ENCODE results near the gene SFXN2.
A peak's percentile ranks its signal among the peaks of the same experiment; 100 is the strongest.

Gene SFXN2

DNA sequence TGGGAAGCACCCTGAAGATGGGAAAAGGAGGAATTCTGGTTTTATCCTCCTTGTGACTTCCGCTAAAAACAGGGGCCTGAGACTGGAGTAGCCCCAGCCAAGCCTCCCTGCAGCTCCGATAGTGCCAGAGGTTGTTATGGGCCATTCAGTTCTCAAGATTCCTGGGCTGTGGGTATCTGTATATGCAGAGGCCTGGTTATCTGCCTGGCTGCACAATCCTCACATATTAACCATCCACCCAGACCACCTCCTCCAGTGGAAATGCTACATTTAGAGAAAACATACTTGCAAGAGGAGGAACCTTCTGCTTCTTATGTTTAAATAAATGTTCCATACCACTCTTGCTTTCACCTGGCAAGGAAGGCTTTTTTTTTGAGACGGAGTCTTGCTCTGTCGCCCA lies 34.8 kb upstream of the SFXN2 start:
- H2AFZ ChIP-seq, result no peak overlapping the region
- peaks cover 53% of the 10 kb centered on the region for H3K4me1 ChIP-seq
- no peaks in the 10 kb centered on the region for H3K27me3 ChIP-seq (ENCODE audit: control insufficient read depth, insufficient read depth, low read length)
- peaks cover 4% of the 10 kb centered on the region for H3K79me2 ChIP-seq
- peak overlapping the region; percentile 85 for H3K27ac ChIP-seq
- no peak overlapping the region for H3K4me3 ChIP-seq (ENCODE audit: low read depth, low read length)
- no peak overlapping the region for H3K9ac ChIP-seq
- H3K9me3 ChIP-seq (ENCODE audit: control insufficient read depth, low read length), result no peaks in the 10 kb centered on the region
- TF ChIP-seq, protein P1, sequence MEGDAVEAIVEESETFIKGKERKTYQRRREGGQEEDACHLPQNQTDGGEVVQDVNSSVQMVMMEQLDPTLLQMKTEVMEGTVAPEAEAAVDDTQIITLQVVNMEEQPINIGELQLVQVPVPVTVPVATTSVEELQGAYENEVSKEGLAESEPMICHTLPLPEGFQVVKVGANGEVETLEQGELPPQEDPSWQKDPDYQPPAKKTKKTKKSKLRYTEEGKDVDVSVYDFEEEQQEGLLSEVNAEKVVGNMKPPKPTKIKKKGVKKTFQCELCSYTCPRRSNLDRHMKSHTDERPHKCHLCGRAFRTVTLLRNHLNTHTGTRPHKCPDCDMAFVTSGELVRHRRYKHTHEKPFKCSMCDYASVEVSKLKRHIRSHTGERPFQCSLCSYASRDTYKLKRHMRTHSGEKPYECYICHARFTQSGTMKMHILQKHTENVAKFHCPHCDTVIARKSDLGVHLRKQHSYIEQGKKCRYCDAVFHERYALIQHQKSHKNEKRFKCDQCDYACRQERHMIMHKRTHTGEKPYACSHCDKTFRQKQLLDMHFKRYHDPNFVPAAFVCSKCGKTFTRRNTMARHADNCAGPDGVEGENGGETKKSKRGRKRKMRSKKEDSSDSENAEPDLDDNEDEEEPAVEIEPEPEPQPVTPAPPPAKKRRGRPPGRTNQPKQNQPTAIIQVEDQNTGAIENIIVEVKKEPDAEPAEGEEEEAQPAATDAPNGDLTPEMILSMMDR (IDR thresholded peaks at IDR 0.05), result no peak
- H3K4me2 ChIP-seq (ENCODE audit: low read length), result no peak overlapping the region
- H3K36me3 ChIP-seq (ENCODE audit: control insufficient read depth, insufficient read depth, low read length), result no peaks in the 10 kb centered on the region

DNA sequence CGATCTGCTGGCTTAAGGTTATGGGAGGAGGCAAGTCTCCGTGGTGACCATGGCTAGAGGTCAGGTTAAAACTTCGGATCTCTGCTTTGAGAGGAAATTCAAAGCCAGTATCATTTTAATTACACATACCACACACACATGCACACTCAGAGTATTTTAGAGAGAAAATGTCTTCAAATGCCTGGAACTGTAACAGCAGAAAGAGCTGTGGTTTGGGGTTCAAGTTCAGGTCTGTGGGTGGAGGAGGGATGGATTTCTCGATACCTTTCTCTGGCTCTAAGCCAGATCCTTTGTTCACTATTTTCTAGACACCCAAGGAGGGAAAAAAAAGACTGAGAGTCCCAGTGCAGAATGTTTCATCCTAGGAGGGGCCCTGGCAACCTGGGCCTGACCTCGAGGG lies 32.7 kb upstream of the SFXN2 start:
- H3K4me2 ChIP-seq (ENCODE audit: low read length), result no peak overlapping the region
- no peaks in the 10 kb centered on the region for H3K36me3 ChIP-seq (ENCODE audit: control insufficient read depth, insufficient read depth, low read length)
- H3K9me3 ChIP-seq (ENCODE audit: control insufficient read depth, low read length), result no peaks in the 10 kb centered on the region
- no peak overlapping the region for H3K9ac ChIP-seq
- peaks cover 6% of the 10 kb centered on the region for H3K79me2 ChIP-seq
- no peaks in the 10 kb centered on the region for H3K27me3 ChIP-seq (ENCODE audit: control insufficient read depth, insufficient read depth, low read length)
- TF ChIP-seq, protein P1 (IDR thresholded peaks at IDR 0.05), result no peak
- H3K4me1 ChIP-seq, result peaks cover 38% of the 10 kb centered on the region
- H3K27ac ChIP-seq, result no peak overlapping the region
- H3K4me3 ChIP-seq (ENCODE audit: low read depth, low read length), result no peak overlapping the region
- H2AFZ ChIP-seq, result no peak overlapping the region

DNA sequence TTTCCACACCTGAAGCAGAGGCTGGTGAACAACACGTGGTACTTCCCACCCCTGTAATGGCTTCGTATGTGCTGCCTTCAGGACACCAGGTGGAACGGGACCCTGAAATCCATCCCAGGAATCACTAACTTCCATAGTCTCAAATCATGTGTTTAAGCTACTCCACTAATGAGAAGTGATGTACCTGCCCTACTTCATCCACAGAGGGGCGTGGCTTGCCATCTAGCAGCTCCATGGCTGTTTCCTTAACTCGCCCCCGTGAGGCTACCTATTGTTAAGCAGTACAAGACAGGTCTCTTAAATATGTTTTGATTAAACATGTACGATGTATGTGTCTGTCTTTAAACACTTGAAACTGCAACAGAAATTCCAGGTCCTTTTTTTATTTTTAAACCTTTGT lies 32.0 kb upstream of the SFXN2 start:
- H3K4me2 ChIP-seq (ENCODE audit: low read length), result no peak overlapping the region
- H3K4me3 ChIP-seq (ENCODE audit: low read depth, low read length), result no peak overlapping the region
- peaks cover 31% of the 10 kb centered on the region for H3K4me1 ChIP-seq
- TF ChIP-seq, protein P1 (IDR thresholded peaks at IDR 0.05), result no peak
- H3K27ac ChIP-seq, result peak overlapping the region; percentile 29
- H3K9me3 ChIP-seq (ENCODE audit: control insufficient read depth, low read length), result no peaks in the 10 kb centered on the region
- H2AFZ ChIP-seq, result no peak overlapping the region
- H3K9ac ChIP-seq, result no peak overlapping the region
- no peaks in the 10 kb centered on the region for H3K27me3 ChIP-seq (ENCODE audit: control insufficient read depth, insufficient read depth, low read length)
- H3K79me2 ChIP-seq, result peaks cover 10% of the 10 kb centered on the region
- no peaks in the 10 kb centered on the region for H3K36me3 ChIP-seq (ENCODE audit: control insufficient read depth, insufficient read depth, low read length)

DNA sequence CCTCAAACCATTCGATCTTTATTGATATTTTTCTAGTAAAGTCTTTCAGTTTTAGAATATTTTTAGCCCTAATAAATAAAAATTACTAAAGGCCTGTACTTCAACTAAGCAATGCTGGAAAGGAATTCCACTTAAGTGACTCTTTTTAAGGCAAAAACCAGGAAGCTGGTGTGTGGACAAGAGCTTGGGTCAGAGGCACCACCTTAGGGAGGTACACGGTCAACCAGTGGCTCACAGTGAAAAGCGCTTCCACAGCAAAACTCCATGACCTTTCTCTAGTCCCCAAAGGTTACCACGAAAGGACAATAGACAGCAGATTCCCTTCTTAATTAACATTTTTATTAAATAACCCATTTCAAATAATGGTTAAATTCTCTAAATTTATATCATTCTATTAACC lies 31.5 kb upstream of the SFXN2 start:
- TF ChIP-seq, protein P1 (IDR thresholded peaks at IDR 0.05), result no peak
- no peaks in the 10 kb centered on the region for H3K9me3 ChIP-seq (ENCODE audit: control insufficient read depth, low read length)
- no peaks in the 10 kb centered on the region for H3K36me3 ChIP-seq (ENCODE audit: control insufficient read depth, insufficient read depth, low read length)
- H3K27me3 ChIP-seq (ENCODE audit: control insufficient read depth, insufficient read depth, low read length), result no peaks in the 10 kb centered on the region
- no peak overlapping the region for H2AFZ ChIP-seq
- no peak overlapping the region for H3K4me2 ChIP-seq (ENCODE audit: low read length)
- H3K9ac ChIP-seq, result no peak overlapping the region
- no peak overlapping the region for H3K4me3 ChIP-seq (ENCODE audit: low read depth, low read length)
- peak overlapping the region; percentile 29 for H3K27ac ChIP-seq
- peaks cover 25% of the 10 kb centered on the region for H3K4me1 ChIP-seq
- peaks cover 10% of the 10 kb centered on the region for H3K79me2 ChIP-seq

DNA sequence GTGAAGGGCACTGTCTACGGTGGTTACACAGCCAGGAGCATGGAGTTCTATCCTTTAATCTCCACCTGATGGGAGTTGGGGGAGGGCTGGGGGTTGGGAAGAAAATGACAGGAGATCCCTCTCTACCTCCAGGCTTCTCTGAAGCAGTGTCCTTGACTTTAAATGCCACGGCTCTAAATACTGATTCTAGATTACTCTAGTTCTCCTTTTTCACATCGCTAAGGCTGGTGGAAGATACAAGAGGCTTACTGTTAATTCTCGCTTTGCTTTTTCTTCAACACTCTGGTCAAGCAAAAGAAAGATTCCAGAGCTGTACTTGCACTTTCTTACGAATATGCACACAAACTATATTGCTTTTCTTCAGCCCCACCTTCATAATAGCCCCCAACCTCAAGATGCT lies 30.7 kb upstream of the SFXN2 start:
- Histone ChIP-seq H3K27ac (peak overlapping the region; percentile 29), H3K36me3 (ENCODE audit: control insufficient read depth, insufficient read depth, low read length) (no peaks in the 10 kb centered on the region), H3K4me2 (ENCODE audit: low read length) (no peak overlapping the region), H2AFZ (peak overlapping the region; percentile 34), H3K27me3 (ENCODE audit: control insufficient read depth, insufficient read depth, low read length) (no peaks in the 10 kb centered on the region), H3K79me2 (peaks cover 10% of the 10 kb centered on the region), H3K4me3 (ENCODE audit: low read depth, low read length) (no peak overlapping the region), H3K9ac (no peak overlapping the region), H3K9me3 (ENCODE audit: control insufficient read depth, low read length) (no peaks in the 10 kb centered on the region), H3K4me1 (peaks cover 18% of the 10 kb centered on the region)
- TF ChIP-seq, protein P1 (IDR thresholded peaks at IDR 0.05), result no peak
